ENCODE results near the gene STRADA.

STRADA gene

GRCh38 chr17:63772801-63773271 lies 31.2 kb upstream of the STRADA start:
- H3K9me3 Mint-ChIP-seq: no peaks in the 10 kb centered on the region
- no peak for DNase-seq (ENCODE audit: low spot score)
- peaks cover 38% of the 10 kb centered on the region for H3K4me1 Mint-ChIP-seq (ENCODE audit: low read depth)
- H3K27ac Mint-ChIP-seq: peak overlapping the region; percentile 97
- peaks cover 39% of the 10 kb centered on the region for H3K36me3 Mint-ChIP-seq (ENCODE audit: low read depth)
- no peaks in the 10 kb centered on the region for H3K27me3 Mint-ChIP-seq (ENCODE audit: low read depth)
- peak overlapping the region; percentile 96 for H3K4me3 Mint-ChIP-seq

DNA sequence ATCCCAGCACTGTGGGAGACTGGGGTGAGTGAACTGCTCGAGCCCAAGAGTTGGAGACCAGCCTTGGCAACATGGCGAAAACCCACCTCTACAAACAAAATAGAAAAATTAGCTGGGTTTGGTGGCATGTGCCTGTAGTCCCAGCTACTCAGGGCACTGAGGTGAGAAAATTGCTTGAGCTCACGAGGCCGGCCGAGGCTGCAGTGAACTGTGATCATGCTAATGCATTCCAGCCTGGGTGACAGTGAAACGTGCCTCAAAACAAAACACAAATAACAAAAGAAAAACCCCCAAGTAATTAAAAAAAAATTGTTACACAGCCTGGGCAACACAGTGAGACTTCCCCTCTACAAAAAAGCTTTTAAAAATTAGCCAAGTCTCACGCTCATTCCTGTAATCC lies 26.8 kb upstream of the STRADA start:
- no peaks in the 10 kb centered on the region for H3K27me3 Mint-ChIP-seq (ENCODE audit: low read depth)
- no peaks in the 10 kb centered on the region for H3K9me3 Mint-ChIP-seq
- peaks cover 42% of the 10 kb centered on the region for H3K36me3 Mint-ChIP-seq (ENCODE audit: low read depth)
- H3K27ac Mint-ChIP-seq: no peak overlapping the region
- H3K4me1 Mint-ChIP-seq (ENCODE audit: low read depth): peaks cover 32% of the 10 kb centered on the region
- H3K4me3 Mint-ChIP-seq: no peak overlapping the region
- DNase-seq (ENCODE audit: low spot score): no peak

DNA sequence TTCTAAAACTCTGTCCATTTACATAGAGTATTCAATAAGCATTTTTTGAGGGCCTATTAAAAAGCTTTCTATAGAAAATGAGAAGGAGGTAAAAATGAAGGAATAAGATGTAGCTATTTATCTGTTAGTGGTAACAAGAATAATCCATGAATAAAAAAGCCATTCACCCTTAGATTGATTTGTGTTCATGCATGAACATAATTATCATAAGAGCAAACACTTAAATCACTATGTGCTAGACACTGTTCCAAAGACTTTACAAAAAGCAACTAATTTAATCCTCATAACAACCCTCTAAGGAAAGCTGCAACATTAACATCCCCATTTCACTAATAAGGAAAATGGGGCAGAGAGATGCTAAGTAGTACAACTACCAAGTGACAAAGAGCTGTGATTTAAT lies 25.2 kb upstream of the STRADA start:
- no peak overlapping the region for H3K4me3 Mint-ChIP-seq
- no peak overlapping the region for H3K27ac Mint-ChIP-seq
- no peaks in the 10 kb centered on the region for H3K9me3 Mint-ChIP-seq
- no peak for DNase-seq (ENCODE audit: low spot score)
- H3K27me3 Mint-ChIP-seq (ENCODE audit: low read depth): no peaks in the 10 kb centered on the region
- peaks cover 32% of the 10 kb centered on the region for H3K4me1 Mint-ChIP-seq (ENCODE audit: low read depth)
- H3K36me3 Mint-ChIP-seq (ENCODE audit: low read depth): peaks cover 41% of the 10 kb centered on the region

DNA sequence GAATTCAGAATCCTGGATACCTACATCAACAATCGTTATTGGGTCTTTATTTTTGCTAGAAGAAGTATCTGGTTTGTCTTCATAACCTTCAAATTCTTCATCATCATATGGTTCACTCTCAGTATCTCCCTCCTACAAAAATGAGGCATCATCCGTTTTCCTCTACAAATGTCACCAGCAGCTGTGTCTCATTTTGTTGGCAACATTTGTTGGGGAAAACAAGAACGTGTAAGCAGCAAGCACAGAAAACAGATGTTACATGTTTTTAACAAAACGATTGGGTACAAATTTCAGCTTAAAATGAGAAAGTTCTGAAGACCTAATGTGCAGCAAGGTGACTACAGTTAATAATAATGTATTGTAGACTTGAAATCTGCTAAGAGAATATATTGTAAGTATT lies 23.1 kb upstream of the STRADA start:
- no peak overlapping the region for H3K4me3 Mint-ChIP-seq
- H3K36me3 Mint-ChIP-seq (ENCODE audit: low read depth): peaks cover 47% of the 10 kb centered on the region
- DNase-seq (ENCODE audit: low spot score): no peak
- H3K27me3 Mint-ChIP-seq (ENCODE audit: low read depth): no peaks in the 10 kb centered on the region
- H3K27ac Mint-ChIP-seq: no peak overlapping the region
- H3K4me1 Mint-ChIP-seq (ENCODE audit: low read depth): peaks cover 28% of the 10 kb centered on the region
- H3K9me3 Mint-ChIP-seq: no peaks in the 10 kb centered on the region

DNA sequence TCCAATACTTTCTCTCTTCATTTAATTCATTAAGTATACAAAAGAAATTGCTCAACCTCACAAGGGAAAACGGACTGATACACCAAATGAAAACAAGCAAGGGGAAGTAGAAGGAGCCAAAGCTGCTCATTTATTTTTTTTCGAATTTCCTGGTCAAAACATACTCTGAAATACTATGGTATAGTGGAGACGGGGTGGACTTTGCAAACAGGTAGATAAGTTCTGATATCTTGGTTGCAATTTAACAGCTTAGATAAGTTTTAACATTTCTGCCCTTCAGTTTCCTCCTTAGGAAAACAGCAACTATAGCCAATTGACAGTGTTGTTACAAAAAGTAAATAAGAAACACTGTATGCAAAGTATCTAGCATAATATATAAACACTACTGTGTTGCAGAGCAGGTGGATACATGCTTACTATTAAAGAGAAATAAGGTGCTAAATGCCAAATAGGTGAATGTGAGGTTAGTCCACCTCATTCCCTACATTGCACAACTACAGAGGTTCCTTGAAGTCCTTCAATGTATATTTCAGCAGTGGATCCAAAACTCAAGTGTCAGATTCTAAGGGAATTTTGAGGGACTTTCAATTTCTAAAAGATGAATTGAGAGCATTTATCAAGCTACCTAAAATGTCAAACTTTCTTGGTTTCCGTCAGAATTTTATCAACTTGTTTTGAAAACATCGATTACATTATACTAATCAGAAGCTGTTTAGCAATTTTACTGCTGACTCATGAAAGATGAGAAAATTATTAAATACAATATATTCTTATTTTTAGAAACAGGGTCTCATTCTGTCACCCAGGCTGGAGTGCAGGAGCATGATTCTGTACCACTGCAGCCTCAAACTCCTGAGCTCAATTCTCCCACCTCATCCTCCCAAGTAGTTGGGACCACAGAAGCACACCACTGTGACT lies 20.8 kb upstream of the STRADA start:
- Mint-ChIP-seq H3K4me1 (ENCODE audit: low read depth) (peaks cover 20% of the 10 kb centered on the region), H3K27me3 (ENCODE audit: low read depth) (no peaks in the 10 kb centered on the region), H3K36me3 (ENCODE audit: low read depth) (peaks cover 58% of the 10 kb centered on the region), H3K9me3 (no peaks in the 10 kb centered on the region), H3K27ac (peak overlapping the region; percentile 60), H3K4me3 (no peak overlapping the region)
- no peak for DNase-seq (ENCODE audit: low spot score)

DNA sequence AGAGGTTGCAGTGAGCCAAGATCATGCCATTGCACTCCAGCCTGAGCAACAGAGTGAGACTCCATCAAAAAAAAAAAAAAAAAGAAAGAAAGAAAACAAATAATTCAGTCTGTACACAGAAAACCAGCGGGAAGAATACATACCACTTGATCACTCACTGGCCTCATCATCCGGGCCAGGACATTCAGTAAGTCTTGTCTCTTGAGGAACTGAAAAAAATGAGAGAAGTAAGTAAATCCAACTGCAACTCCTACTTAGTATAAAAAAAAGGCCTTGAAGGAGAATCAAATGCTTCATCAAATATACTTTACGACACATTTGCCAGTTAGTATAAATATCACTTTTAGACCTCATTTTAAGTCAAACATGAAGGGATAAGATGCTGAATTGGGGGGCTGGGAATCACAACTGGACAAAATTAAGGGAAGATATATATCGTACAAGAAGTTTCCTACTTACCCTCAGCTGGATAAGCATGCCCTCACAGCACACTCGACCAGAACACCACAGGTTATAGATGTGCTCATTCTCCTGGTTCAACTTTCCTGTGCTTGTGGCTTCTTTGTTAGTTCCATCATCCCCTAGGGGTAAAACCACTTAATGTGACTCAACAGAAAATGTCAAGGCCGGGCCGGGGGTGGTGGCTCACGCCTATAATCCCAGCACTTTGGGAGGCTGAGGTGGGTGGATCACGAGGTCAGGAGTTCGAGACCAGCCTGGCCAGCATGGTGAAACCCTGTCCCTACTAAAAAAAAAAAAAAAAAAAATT lies 19.4 kb upstream of the STRADA start:
- Mint-ChIP-seq H3K36me3 (ENCODE audit: low read depth) (peaks cover 62% of the 10 kb centered on the region), H3K27ac (no peak overlapping the region), H3K4me1 (ENCODE audit: low read depth) (peaks cover 12% of the 10 kb centered on the region), H3K27me3 (ENCODE audit: low read depth) (no peaks in the 10 kb centered on the region), H3K4me3 (no peak overlapping the region), H3K9me3 (no peaks in the 10 kb centered on the region)
- DNase-seq (ENCODE audit: low spot score): no peak

GRCh38 chr17:63758428-63758827 lies 16.8 kb upstream of the STRADA start:
- Mint-ChIP-seq H3K4me3 (no peak overlapping the region), H3K9me3 (no peaks in the 10 kb centered on the region), H3K27ac (no peak overlapping the region), H3K27me3 (ENCODE audit: low read depth) (no peaks in the 10 kb centered on the region), H3K36me3 (ENCODE audit: low read depth) (peaks cover 54% of the 10 kb centered on the region), H3K4me1 (ENCODE audit: low read depth) (peaks cover 8% of the 10 kb centered on the region)
- no peak for DNase-seq (ENCODE audit: low spot score)

- no peak for DNase-seq (ENCODE audit: low spot score)
- H3K27me3 Mint-ChIP-seq (ENCODE audit: low read depth): no peaks in the 10 kb centered on the region
- no peaks in the 10 kb centered on the region for H3K9me3 Mint-ChIP-seq
- no peak overlapping the region for H3K27ac Mint-ChIP-seq
- H3K4me3 Mint-ChIP-seq: no peak overlapping the region
- peaks cover 56% of the 10 kb centered on the region for H3K36me3 Mint-ChIP-seq (ENCODE audit: low read depth)
- H3K4me1 Mint-ChIP-seq (ENCODE audit: low read depth): peaks cover 15% of the 10 kb centered on the region
Measured at GRCh38 chr17:63754046-63754445, 12.4 kb upstream of the STRADA start.

DNA sequence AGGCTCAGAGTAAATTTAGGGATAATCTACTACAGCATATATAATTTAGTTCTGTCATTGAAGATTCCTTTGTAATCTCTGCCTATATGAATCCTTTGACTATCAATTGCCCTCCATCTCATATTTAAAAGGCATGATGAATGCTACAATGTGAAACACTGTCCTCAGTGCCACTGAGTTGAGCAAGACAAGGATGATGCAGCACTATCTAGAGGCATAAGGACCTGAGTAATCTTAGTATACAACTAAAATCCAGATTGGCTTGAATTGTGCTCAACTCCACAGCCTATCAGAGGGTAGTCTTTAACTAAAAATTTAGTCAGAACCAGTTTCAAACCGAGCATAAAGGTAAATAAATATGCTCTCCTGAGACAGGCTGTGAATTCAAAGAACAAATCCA lies 11.6 kb upstream of the STRADA start:
- Mint-ChIP-seq H3K27me3 (ENCODE audit: low read depth) (no peaks in the 10 kb centered on the region), H3K27ac (no peak overlapping the region), H3K4me1 (ENCODE audit: low read depth) (peaks cover 15% of the 10 kb centered on the region), H3K9me3 (no peaks in the 10 kb centered on the region), H3K36me3 (ENCODE audit: low read depth) (peaks cover 54% of the 10 kb centered on the region), H3K4me3 (no peak overlapping the region)
- no peak for DNase-seq (ENCODE audit: low spot score)

GRCh38 chr17:63752707-63753106 lies 11.1 kb upstream of the STRADA start:
- no peaks in the 10 kb centered on the region for H3K9me3 Mint-ChIP-seq
- H3K27ac Mint-ChIP-seq: no peak overlapping the region
- no peaks in the 10 kb centered on the region for H3K27me3 Mint-ChIP-seq (ENCODE audit: low read depth)
- H3K4me1 Mint-ChIP-seq (ENCODE audit: low read depth): peaks cover 15% of the 10 kb centered on the region
- H3K4me3 Mint-ChIP-seq: no peak overlapping the region
- no peak for DNase-seq (ENCODE audit: low spot score)
- peaks cover 50% of the 10 kb centered on the region for H3K36me3 Mint-ChIP-seq (ENCODE audit: low read depth)

GRCh38 chr17:63751806-63752205 lies 10.2 kb upstream of the STRADA start:
- peaks cover 47% of the 10 kb centered on the region for H3K36me3 Mint-ChIP-seq (ENCODE audit: low read depth)
- DNase-seq (ENCODE audit: low spot score): no peak
- H3K27me3 Mint-ChIP-seq (ENCODE audit: low read depth): no peaks in the 10 kb centered on the region
- H3K9me3 Mint-ChIP-seq: no peaks in the 10 kb centered on the region
- H3K4me1 Mint-ChIP-seq (ENCODE audit: low read depth): peaks cover 15% of the 10 kb centered on the region
- H3K27ac Mint-ChIP-seq: peak overlapping the region; percentile 83
- H3K4me3 Mint-ChIP-seq: peak overlapping the region; percentile 71

DNA sequence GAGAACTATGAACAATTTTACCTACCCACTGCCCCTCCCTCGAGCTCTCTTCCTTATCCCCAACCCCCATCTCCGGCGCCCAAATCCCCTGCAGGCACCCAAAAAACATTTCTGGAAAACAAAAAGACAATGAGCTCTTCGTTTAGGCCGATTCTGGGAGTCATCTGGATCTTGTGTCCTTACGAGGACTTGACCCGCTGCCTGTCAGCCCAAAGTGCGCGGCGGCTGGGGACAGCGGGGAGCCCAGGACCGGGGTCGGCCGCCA lies 524 bp downstream of the STRADA start:
- H3K4me1 Mint-ChIP-seq (ENCODE audit: low read depth): peaks cover 24% of the 10 kb centered on the region
- H3K36me3 Mint-ChIP-seq (ENCODE audit: low read depth): peaks cover 16% of the 10 kb centered on the region
- H3K4me3 Mint-ChIP-seq: peak overlapping the region; percentile 98
- H3K27ac Mint-ChIP-seq: peak overlapping the region; percentile 99
- DNase-seq (ENCODE audit: low spot score): no peak
- H3K27me3 Mint-ChIP-seq (ENCODE audit: low read depth): no peaks in the 10 kb centered on the region
- H3K9me3 Mint-ChIP-seq: no peaks in the 10 kb centered on the region

DNA sequence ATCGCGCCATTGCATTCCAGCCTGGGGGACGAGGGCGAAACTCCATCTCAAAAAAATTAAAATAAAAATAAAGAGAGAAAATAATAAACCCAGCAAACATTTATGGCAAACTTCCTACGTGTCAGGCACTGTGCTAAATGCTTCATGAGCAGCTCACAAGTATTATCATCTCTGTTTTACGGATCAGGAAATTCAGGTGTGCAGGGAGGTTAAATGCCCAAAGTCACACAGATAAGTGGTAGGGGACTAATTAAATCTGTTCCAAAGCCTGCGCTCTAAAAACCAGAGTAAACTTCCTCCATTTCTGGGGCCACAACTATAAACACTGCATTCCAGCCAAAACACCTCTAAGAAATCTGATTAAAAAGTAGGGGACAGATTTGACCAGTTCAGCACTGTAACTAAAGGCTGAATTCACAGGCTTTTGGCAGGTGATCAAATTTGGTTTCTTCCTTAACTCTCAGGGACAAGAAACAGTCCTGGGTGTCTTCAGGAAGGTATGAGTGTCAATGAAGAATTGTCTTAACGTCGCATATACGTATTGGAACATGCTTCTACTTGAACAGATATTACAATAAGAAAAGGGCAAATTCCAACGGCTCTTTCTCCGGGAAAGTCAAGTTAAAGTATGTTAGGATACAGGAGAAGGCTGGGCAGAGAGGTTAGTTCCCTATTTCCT lies 996 bp downstream of the STRADA start:
- no peaks in the 10 kb centered on the region for H3K27me3 Mint-ChIP-seq (ENCODE audit: low read depth)
- peak overlapping the region; percentile 98 for H3K4me3 Mint-ChIP-seq
- H3K27ac Mint-ChIP-seq: peak overlapping the region; percentile 99
- no peaks in the 10 kb centered on the region for H3K9me3 Mint-ChIP-seq
- DNase-seq (ENCODE audit: low spot score): no peak
- H3K4me1 Mint-ChIP-seq (ENCODE audit: low read depth): peaks cover 24% of the 10 kb centered on the region
- H3K36me3 Mint-ChIP-seq (ENCODE audit: low read depth): peaks cover 12% of the 10 kb centered on the region

GRCh38 chr17:63735691-63736090 lies 5.9 kb downstream of the STRADA start:
- Mint-ChIP-seq H3K4me1 (ENCODE audit: low read depth) (peaks cover 16% of the 10 kb centered on the region), H3K27ac (no peak overlapping the region), H3K4me3 (no peak overlapping the region), H3K27me3 (ENCODE audit: low read depth) (no peaks in the 10 kb centered on the region), H3K36me3 (ENCODE audit: low read depth) (peaks cover 8% of the 10 kb centered on the region), H3K9me3 (no peaks in the 10 kb centered on the region)
- DNase-seq (ENCODE audit: low spot score): no peak
